HepG2 (cell line): Measurements from ENCODE around the gene PRPF38A. TPM values are rescaled to one million over a fixed set of nuclear protein-coding genes. Genes with fewer than 3 reads are reported as not detected.

Experiments used
- CENPT ChIP-seq: sonication (generic); formaldehyde crosslinking; IDR thresholded peaks from 2 replicates; pipeline ENCODE4 v1.8.0; 2022; ENCODE audit warnings: low read depth, mild to moderate bottlenecking, moderate library complexity, missing genetic modification reagents
- IKZF4 ChIP-seq: sonication (generic); formaldehyde crosslinking; IDR thresholded peaks from 2 replicates; pipeline ENCODE4 v1.5.1; 2020; ENCODE audit warnings: borderline replicate concordance, mild to moderate bottlenecking, low read depth, missing genetic modification reagents; ENCODE audit errors: not compliant biosample characterization
- ISL2 ChIP-seq: sonication (generic); formaldehyde crosslinking; IDR thresholded peaks from 2 replicates; pipeline ENCODE4 v1.5.0; 2020; ENCODE audit warnings: missing genetic modification reagents
- JUND ChIP-seq: sonication (generic); formaldehyde crosslinking; IDR thresholded peaks from 2 replicates; pipeline ENCODE4 v1.8.0; 2022; ENCODE audit warnings: mild to moderate bottlenecking, missing genetic modification reagents
- KDM2A ChIP-seq: sonication (generic); formaldehyde crosslinking; IDR thresholded peaks from 2 replicates; pipeline ENCODE4 v1.4.0; 2020; ENCODE audit warnings: low read depth, missing genetic modification reagents, borderline replicate concordance
- MLLT10 ChIP-seq: sonication (generic); formaldehyde crosslinking; IDR thresholded peaks from 2 replicates; pipeline ENCODE4 v1.4.0; 2020; ENCODE audit warnings: missing genetic modification reagents
- MLXIP ChIP-seq: sonication (generic); formaldehyde crosslinking; IDR thresholded peaks from 2 replicates; pipeline ENCODE4 v1.9.0; 2021; ENCODE audit warnings: missing genetic modification reagents, borderline replicate concordance
- MYPOP ChIP-seq: sonication (generic); formaldehyde crosslinking; IDR thresholded peaks from 2 replicates; pipeline ENCODE4 v1.8.1; 2023; ENCODE audit warnings: mild to moderate bottlenecking, moderate library complexity, missing genetic modification reagents
- NONO ChIP-seq, 2 experiments: fragments of 450-650 bp in 1 of 2; sonication (generic) in 1 of 2; formaldehyde crosslinking in 1 of 2; IDR thresholded peaks in 1 of 2; conservative IDR thresholded peaks in 1 of 2; 2 replicates each; pipeline versions ENCODE4 v1.6.1 to v1.8.0; 2017 to 2022; ENCODE audit warnings: mild to moderate bottlenecking in 1 of 2, missing genetic modification reagents in 1 of 2, moderate library complexity in 1 of 2
- PAWR ChIP-seq: sonication (generic); formaldehyde crosslinking; IDR thresholded peaks from 2 replicates; pipeline ENCODE4 v1.4.0; 2020; ENCODE audit warnings: missing genetic modification reagents, mild to moderate bottlenecking, borderline replicate concordance
- RERE ChIP-seq: IDR thresholded peaks from 2 replicates; pipeline ENCODE4 v1.6.1; 2016; ENCODE audit warnings: low read depth, missing genetic modification reagents, missing compliant biosample characterization
- SMAD3 ChIP-seq: sonication (generic); formaldehyde crosslinking; IDR thresholded peaks from 2 replicates; pipeline ENCODE4 v1.4.0; 2020; ENCODE audit warnings: missing genetic modification reagents
- ZBTB34 ChIP-seq: sonication (generic); formaldehyde crosslinking; IDR thresholded peaks from 2 replicates; pipeline ENCODE4 v1.8.0; 2022; ENCODE audit warnings: mild to moderate bottlenecking, missing genetic modification reagents
- ZFP37 ChIP-seq: sonication (generic); formaldehyde crosslinking; IDR thresholded peaks from 2 replicates; pipeline ENCODE4 v1.4.0; 2020; ENCODE audit warnings: missing genetic modification reagents, borderline replicate concordance
- ZMAT3 ChIP-seq: sonication (generic); formaldehyde crosslinking; conservative IDR thresholded peaks from 2 replicates; pipeline ENCODE4 v1.7.0; 2021; ENCODE audit warnings: missing genetic modification reagents
- ZNF713 ChIP-seq: sonication (generic); formaldehyde crosslinking; IDR thresholded peaks from 2 replicates; pipeline ENCODE4 v1.4.0; 2020; ENCODE audit warnings: mild to moderate bottlenecking, missing genetic modification reagents
- ZNF761 ChIP-seq: sonication (generic); formaldehyde crosslinking; conservative IDR thresholded peaks from 2 replicates; pipeline ENCODE4 v1.4.0; 2020; ENCODE audit warnings: mild to moderate bottlenecking, missing genetic modification reagents
- polyA plus RNA-seq, 8 experiments: library from polyadenylated mRNA; depleted of rRNA in 3 of 8; stranded (reverse) in 7 of 8; unstranded in 1 of 8; fragments of >200 nt; fragmentation: Illumina TruSeq in 4 of 8; extraction: Trizol in 4 of 8; gene quantifications; 2 replicates each; pipeline versions ENCODE4 v1.2.1 to v1.2.3, GENCODE V29; 2011 to 2016; ENCODE audit warnings: low read depth in 4 of 8, missing spikeins in 1 of 8, mixed read lengths in 1 of 8; ENCODE audit not compliant: insufficient read depth in 1 of 8
- total RNA-seq, 5 experiments: library from RNA; depleted of rRNA; stranded (reverse); fragments of >200 nt; fragmentation: Illumina TruSeq; extraction: Trizol; gene quantifications; 2 replicates each; pipeline ENCODE4 v1.2.3, GENCODE V29; 2016; ENCODE audit warnings: low read depth in 1 of 5

PRPF38A gene
- total and polyA plus RNA-seq, 2 of the 13 experiments (the other 11 are each of a cell fraction or from before 2014, with no cell fraction given): 18.3 to 45.5 TPM

GRCh38 chr1:52365746-52366516 is 38.5 kb upstream of the PRPF38A start, which contains the start of gene CC2D1B (continued):
- TF ChIP-seq MYPOP (0 out of 2 replicates have a peak, but pooled peaks have one; percentile 3), NONO (IDR thresholded peaks at IDR 0.05) (no peak), NONO (CRISPR knock-in tag; conservative IDR thresholded peaks at IDR 0.05) (peak; percentile 61), SMAD3 (CRISPR knock-in tag) (0 out of 2 replicates have a peak, but pooled peaks have one; percentile 20), ZBTB34 (CRISPR knock-in tag) (no peak), ZNF761 (CRISPR knock-in tag) (no peak), IKZF4 (CRISPR knock-in tag) (no peak), ISL2 (peak; percentile 71; the same call in 1 of the 2 replicates), PAWR (CRISPR knock-in tag) (no peak), ZNF713 (0 out of 2 replicates have a peak, but pooled peaks have one; percentile 87), RERE (CRISPR knock-in tag) (no peak), KDM2A (CRISPR knock-in tag) (peak; percentile 86), ZMAT3 (0 out of 2 replicates have a peak, but pooled peaks have one; percentile 65), CENPT (no peak), JUND (CRISPR knock-in tag) (no peak), ZFP37 (CRISPR knock-in tag) (peak; percentile 42; the same call in 1 of the 2 replicates), MLXIP (CRISPR knock-in tag) (0 out of 2 replicates have a peak, but pooled peaks have one; percentile 61), MLLT10 (CRISPR knock-in tag) (no peak)
